Measurements from ENCODE around the gene TP63.

TP63 gene

GRCh38 chr3:189674249-189674913, 43.2 kb downstream of the TP63 start:
- DNase-seq (ENCODE audit: insufficient read length, low spot score): no peak
- peak; percentile 26 for FAIRE-seq

DNA sequence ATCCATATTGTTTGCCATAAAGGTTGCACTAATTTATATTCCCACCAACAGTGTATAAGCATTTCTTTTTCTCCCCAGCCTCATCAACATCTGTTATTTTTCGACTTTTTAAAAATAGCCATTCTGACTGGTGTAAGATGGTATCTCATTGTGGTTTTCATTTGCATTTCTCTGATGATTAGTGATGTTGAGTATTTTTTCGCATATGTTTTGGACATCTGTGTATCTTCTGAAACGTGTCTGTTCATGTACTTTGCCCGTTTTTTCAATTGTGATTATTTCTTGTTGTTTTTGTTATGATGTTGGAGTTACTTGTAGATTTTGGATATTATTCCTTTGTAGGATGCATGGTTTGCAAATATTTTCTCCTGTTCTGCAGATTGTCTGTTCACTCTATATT, 46.5 kb downstream of the TP63 start:
- TF ChIP-seq POU2F2 (IDR thresholded peaks at IDR 0.05; ENCODE audit: low read depth, low read length) (no peak), SPI1 (IDR thresholded peaks at IDR 0.05; ENCODE audit: low read depth, low read length) (no peak), PAX5 (IDR thresholded peaks at IDR 0.05; ENCODE audit: insufficient read depth, low read length, severe bottlenecking) (no peak), POLR2AphosphoS5 (IDR thresholded peaks at IDR 0.05; ENCODE audit: low read depth, low read length) (no peak), POLR2A (IDR thresholded peaks at IDR 0.05; ENCODE audit: low read depth, low read length) (no peak), TAF1 (IDR thresholded peaks at IDR 0.05; ENCODE audit: low read depth, low read length) (no peak)
- DNase-seq (ENCODE audit: insufficient read length, low spot score) (no peak), FAIRE-seq (no peak)

More at GRCh38 chr3:189674249-189674913, 43.2 kb downstream of the TP63 start:
- TF ChIP-seq TAF1 (IDR thresholded peaks at IDR 0.05; ENCODE audit: low read depth, low read length): no peak
- no peak for TF ChIP-seq POLR2AphosphoS5 (IDR thresholded peaks at IDR 0.05; ENCODE audit: low read depth, low read length)
- TF ChIP-seq POU2F2 (IDR thresholded peaks at IDR 0.05; ENCODE audit: low read depth, low read length): no peak
- TF ChIP-seq PAX5 (IDR thresholded peaks at IDR 0.05; ENCODE audit: insufficient read depth, low read length, severe bottlenecking): no peak
- no peak for TF ChIP-seq SPI1 (IDR thresholded peaks at IDR 0.05; ENCODE audit: low read depth, low read length)
- no peak for TF ChIP-seq POLR2A (IDR thresholded peaks at IDR 0.05; ENCODE audit: low read depth, low read length)

- no peak for FAIRE-seq
Observed at GRCh38 chr3:189680723-189681122, 49.5 kb downstream of the TP63 start.

DNA sequence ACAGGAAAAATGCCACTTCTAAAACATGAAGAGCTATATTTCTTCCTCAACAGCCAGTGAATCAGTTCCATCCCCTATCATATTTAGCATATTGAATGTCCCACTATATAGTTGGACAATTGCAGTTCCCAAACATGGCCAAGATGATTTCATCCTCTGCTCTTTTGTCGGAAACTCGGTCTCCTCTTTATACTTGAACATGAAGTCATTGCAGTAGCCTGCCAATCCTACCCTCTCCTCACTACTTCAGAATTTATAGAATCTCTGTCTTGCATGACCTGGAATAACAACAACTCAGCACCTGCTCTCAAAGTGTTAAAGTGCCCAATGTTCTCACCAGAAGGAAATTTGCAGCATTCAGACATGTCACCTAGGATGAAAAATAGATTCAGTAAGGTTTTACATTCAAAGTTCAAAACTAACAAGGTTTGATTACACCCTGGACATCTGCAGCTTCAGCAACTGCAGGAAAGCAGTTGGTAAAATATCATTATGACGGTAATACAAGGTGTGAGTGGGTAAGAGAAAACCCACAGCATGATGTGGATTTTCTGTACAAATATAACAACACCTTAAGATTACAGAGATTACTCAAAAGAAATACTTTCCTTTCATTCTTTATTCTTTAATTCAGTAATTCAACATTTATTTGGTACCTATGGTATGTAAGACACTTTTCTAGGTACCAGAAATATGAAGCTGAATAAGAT, 52.5 kb downstream of the TP63 start:
- no peak for TF ChIP-seq POU2F2 (IDR thresholded peaks at IDR 0.05; ENCODE audit: low read depth, low read length)
- TF ChIP-seq POLR2A (IDR thresholded peaks at IDR 0.05; ENCODE audit: low read depth, low read length): no peak
- no peak for TF ChIP-seq SPI1 (IDR thresholded peaks at IDR 0.05; ENCODE audit: low read depth, low read length)
- no peak for TF ChIP-seq PAX5 (IDR thresholded peaks at IDR 0.05; ENCODE audit: insufficient read depth, low read length, severe bottlenecking)
- TF ChIP-seq POLR2AphosphoS5 (IDR thresholded peaks at IDR 0.05; ENCODE audit: low read depth, low read length): no peak
- no peak for TF ChIP-seq TAF1 (IDR thresholded peaks at IDR 0.05; ENCODE audit: low read depth, low read length)
- FAIRE-seq (no peak), DNase-seq (ENCODE audit: insufficient read length, low spot score) (no peak)

More at GRCh38 chr3:189680723-189681122, 49.5 kb downstream of the TP63 start:
- no peak for DNase-seq (ENCODE audit: insufficient read length, low spot score)
- no peak for TF ChIP-seq POLR2A (IDR thresholded peaks at IDR 0.05; ENCODE audit: low read depth, low read length)
- TF ChIP-seq PAX5 (IDR thresholded peaks at IDR 0.05; ENCODE audit: insufficient read depth, low read length, severe bottlenecking): no peak
- no peak for TF ChIP-seq TAF1 (IDR thresholded peaks at IDR 0.05; ENCODE audit: low read depth, low read length)

DNA sequence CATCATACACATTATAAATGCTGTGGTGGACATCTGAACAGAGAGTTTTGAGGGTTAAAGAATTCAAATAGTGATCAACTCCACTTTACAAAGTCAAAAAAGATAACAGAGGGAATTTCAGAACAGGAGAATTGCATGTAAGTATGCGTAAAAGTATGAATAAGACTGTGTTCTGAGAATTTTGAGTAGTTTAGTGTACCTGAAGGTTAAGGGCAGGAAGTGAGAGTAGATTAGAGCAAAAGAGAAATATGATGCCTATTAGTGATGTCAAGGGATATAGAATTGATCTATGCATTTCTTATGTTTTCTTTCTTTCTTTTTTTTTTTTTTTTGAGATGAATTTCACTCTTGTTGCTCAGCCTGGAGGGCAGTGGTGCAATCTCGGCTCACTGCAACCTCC, 53.1 kb downstream of the TP63 start:
- DNase-seq (ENCODE audit: insufficient read length, low spot score) (no peak), FAIRE-seq (no peak)
- peak; percentile 16; the same call in 1 of the 2 replicates for TF ChIP-seq SPI1 (IDR thresholded peaks at IDR 0.05; ENCODE audit: low read depth, low read length)
- no peak for TF ChIP-seq TAF1 (IDR thresholded peaks at IDR 0.05; ENCODE audit: low read depth, low read length)

- DNase-seq (ENCODE audit: insufficient read length, low spot score) (no peak), FAIRE-seq (no peak)
- TF ChIP-seq POLR2A (IDR thresholded peaks at IDR 0.05; ENCODE audit: low read depth, low read length) (no peak), POU2F2 (IDR thresholded peaks at IDR 0.05; ENCODE audit: low read depth, low read length) (no peak), PAX5 (IDR thresholded peaks at IDR 0.05; ENCODE audit: insufficient read depth, low read length, severe bottlenecking) (no peak), POLR2AphosphoS5 (IDR thresholded peaks at IDR 0.05; ENCODE audit: low read depth, low read length) (no peak), SPI1 (IDR thresholded peaks at IDR 0.05; ENCODE audit: low read depth, low read length) (no peak), TAF1 (IDR thresholded peaks at IDR 0.05; ENCODE audit: low read depth, low read length) (no peak)
Observed at GRCh38 chr3:189685291-189685690, 54.1 kb downstream of the TP63 start.

DNA sequence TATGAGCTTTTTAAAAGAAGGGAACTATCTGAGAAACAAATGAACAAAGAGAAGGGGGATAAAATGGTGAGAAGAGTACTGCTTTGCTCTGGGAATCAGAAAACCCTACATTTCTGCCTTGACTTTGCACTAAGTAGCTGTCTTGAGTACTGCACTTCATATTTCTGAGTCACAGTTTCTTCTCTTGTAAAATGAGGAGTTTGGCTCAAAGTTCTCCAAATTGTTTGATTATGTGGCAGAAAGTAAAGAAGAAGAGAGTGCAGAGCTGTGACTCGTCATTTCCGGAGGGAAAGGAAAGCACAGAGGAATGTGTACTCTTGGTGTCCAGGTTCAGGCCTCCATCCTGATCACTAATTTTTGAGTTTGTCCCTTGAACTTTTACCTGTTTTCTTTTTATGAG, 54.7 kb downstream of the TP63 start:
- DNase-seq (ENCODE audit: insufficient read length, low spot score): no peak
- no peak for FAIRE-seq
- no peak for TF ChIP-seq PAX5 (IDR thresholded peaks at IDR 0.05; ENCODE audit: insufficient read depth, low read length, severe bottlenecking)
- TF ChIP-seq POLR2AphosphoS5 (IDR thresholded peaks at IDR 0.05; ENCODE audit: low read depth, low read length): no peak
- TF ChIP-seq POLR2A (IDR thresholded peaks at IDR 0.05; ENCODE audit: low read depth, low read length): no peak
- no peak for TF ChIP-seq TAF1 (IDR thresholded peaks at IDR 0.05; ENCODE audit: low read depth, low read length)
- TF ChIP-seq POU2F2 (IDR thresholded peaks at IDR 0.05; ENCODE audit: low read depth, low read length): no peak
- no peak for TF ChIP-seq SPI1 (IDR thresholded peaks at IDR 0.05; ENCODE audit: low read depth, low read length)

GRCh38 chr3:189687475-189687874, 56.3 kb downstream of the TP63 start:
- DNase-seq (ENCODE audit: insufficient read length, low spot score) (no peak), FAIRE-seq (no peak)
- TF ChIP-seq SPI1 (IDR thresholded peaks at IDR 0.05; ENCODE audit: low read depth, low read length) (no peak), PAX5 (IDR thresholded peaks at IDR 0.05; ENCODE audit: insufficient read depth, low read length, severe bottlenecking) (no peak)

GRCh38 chr3:189688262-189688661, 57.1 kb downstream of the TP63 start:
- TF ChIP-seq POLR2A (IDR thresholded peaks at IDR 0.05; ENCODE audit: low read depth, low read length) (no peak), PAX5 (IDR thresholded peaks at IDR 0.05; ENCODE audit: insufficient read depth, low read length, severe bottlenecking) (no peak), SPI1 (IDR thresholded peaks at IDR 0.05; ENCODE audit: low read depth, low read length) (no peak), TAF1 (IDR thresholded peaks at IDR 0.05; ENCODE audit: low read depth, low read length) (no peak), POLR2AphosphoS5 (IDR thresholded peaks at IDR 0.05; ENCODE audit: low read depth, low read length) (no peak)
- FAIRE-seq: no peak
- no peak for DNase-seq (ENCODE audit: insufficient read length, low spot score)

DNA sequence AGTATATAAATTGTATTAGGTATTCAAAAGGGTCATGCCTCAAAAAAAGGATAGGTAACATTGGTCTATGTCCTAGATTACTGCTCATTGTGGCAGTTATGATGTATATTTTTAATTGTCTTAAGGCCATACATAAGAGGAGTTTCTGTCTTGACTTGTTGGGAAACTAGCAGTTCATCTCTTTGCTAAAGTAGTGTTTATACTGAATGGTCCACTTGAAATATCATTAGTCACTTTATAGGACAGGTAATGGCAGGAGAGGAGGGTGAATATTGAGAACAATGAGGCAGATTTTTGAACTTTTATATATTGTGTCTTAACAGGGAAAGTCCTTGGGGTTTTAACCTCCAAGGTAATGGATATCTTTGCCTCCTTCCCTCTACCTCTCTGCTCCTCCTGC, 58.4 kb downstream of the TP63 start:
- no peak for FAIRE-seq
- DNase-seq (ENCODE audit: insufficient read length, low spot score): no peak
- no peak for TF ChIP-seq POU2F2 (IDR thresholded peaks at IDR 0.05; ENCODE audit: low read depth, low read length)
- no peak for TF ChIP-seq TAF1 (IDR thresholded peaks at IDR 0.05; ENCODE audit: low read depth, low read length)
- no peak for TF ChIP-seq POLR2A (IDR thresholded peaks at IDR 0.05; ENCODE audit: low read depth, low read length)
- no peak for TF ChIP-seq POLR2AphosphoS5 (IDR thresholded peaks at IDR 0.05; ENCODE audit: low read depth, low read length)
- no peak for TF ChIP-seq PAX5 (IDR thresholded peaks at IDR 0.05; ENCODE audit: insufficient read depth, low read length, severe bottlenecking)
- no peak for TF ChIP-seq SPI1 (IDR thresholded peaks at IDR 0.05; ENCODE audit: low read depth, low read length)

Measured in GM12891 (cell line).